IMR-90 (cell line): ENCODE results near the gene ZNF211. TPM values are rescaled to one million over a fixed set of nuclear protein-coding genes. Genes with fewer than 3 reads are reported as not detected.

ENCODE experiments used
- ATAC-seq: fragments of 200-7000 bp; cut with Tn5 transposase; 2 replicates; pipeline ENCODE4 v1.9.1; 2020; ENCODE audit warnings: low read depth, mild to moderate bottlenecking, moderate library complexity
- BruUV-seq: library from RNA; stranded (reverse); fragments of 400-500 nt; replicated peaks from 2 replicates; lab custom pipeline; 2021; lab: Mats Ljungman, UMichigan
- CTCF ChIA-PET: fragments of 300-600 bp; formaldehyde crosslinking; extraction: SDS; loops from one replicate; lab custom pipeline; 2021; ENCODE audit warnings: antibody characterized with exemption; lab: Yijun Ruan, JAX
- POLR2A ChIA-PET: fragments of 300-600 bp; sonication (Branson Sonifier 250); formaldehyde crosslinking; loops from one replicate; lab custom pipeline; 2022; ENCODE audit warnings: antibody characterized with exemption; ENCODE audit not compliant: unreplicated experiment; lab: Charles Lee
- DNase-seq: peaks from one replicate; pipeline ENCODE4 v3.0.0; 2013
- H2AFZ ChIP-seq: replicated peaks from 2 replicates; pipeline ENCODE3; 2013; ENCODE audit warnings: low read length, mild to moderate bottlenecking; ENCODE audit not compliant: poor library complexity
- H2AK5ac ChIP-seq: 2 replicates; pipeline ENCODE4 v1.6.1; 2013; ENCODE audit warnings: low read depth, low read length, inconsistent platforms
- H2AK9ac ChIP-seq: replicated peaks from 2 replicates; pipeline ENCODE3; 2013; ENCODE audit warnings: mild to moderate bottlenecking, low read depth, low read length, moderate library complexity; ENCODE audit not compliant: poor library complexity
- H2BK120ac ChIP-seq: 2 replicates; pipeline ENCODE4 v1.6.1; 2013; ENCODE audit warnings: low read depth, low read length, inconsistent platforms
- H2BK15ac ChIP-seq: 3 replicates; pipeline ENCODE4 v1.6.1; 2013; ENCODE audit warnings: low read depth, low read length, inconsistent platforms
- H2BK20ac ChIP-seq: 2 replicates; pipeline ENCODE4 v1.6.1; 2013; ENCODE audit warnings: low read depth, mild to moderate bottlenecking, inconsistent platforms, low read length, moderate library complexity
- H2BK5ac ChIP-seq: 2 replicates; pipeline ENCODE4 v1.6.1; 2013; ENCODE audit warnings: mild to moderate bottlenecking, low read depth, low read length, inconsistent platforms; ENCODE audit not compliant: poor library complexity, severe bottlenecking
- H3K14ac ChIP-seq: replicated peaks from 2 replicates; pipeline ENCODE4 v1.6.1; 2013; ENCODE audit warnings: low read depth, low read length, inconsistent platforms
- H3K18ac ChIP-seq: 2 replicates; pipeline ENCODE4 v1.6.1; 2013; ENCODE audit warnings: low read depth, low read length, control low read depth
- H3K23ac ChIP-seq: 2 replicates; pipeline ENCODE4 v1.6.1; 2013; ENCODE audit warnings: low read depth, low read length, inconsistent platforms
- H3K27ac ChIP-seq: 2 replicates; pipeline ENCODE4 v1.5.1; 2013; ENCODE audit warnings: mild to moderate bottlenecking, control low read depth, low read length; ENCODE audit not compliant: insufficient read depth
- H3K27me3 ChIP-seq: 2 replicates; pipeline ENCODE4 v1.6.1; 2013; ENCODE audit warnings: low read length; ENCODE audit not compliant: control insufficient read depth, insufficient read depth
- H3K36me3 ChIP-seq: 2 replicates; pipeline ENCODE4 v1.6.1; 2013; ENCODE audit warnings: low read length, mixed read lengths; ENCODE audit not compliant: control insufficient read depth, insufficient read depth
- H3K4ac ChIP-seq: 2 replicates; pipeline ENCODE4 v1.6.1; 2013; ENCODE audit warnings: low read depth, low read length, inconsistent platforms
- H3K4me1 ChIP-seq: 2 replicates; pipeline ENCODE4 v1.6.1; 2013; ENCODE audit warnings: low read length, mixed read lengths; ENCODE audit not compliant: control insufficient read depth, insufficient read depth
- H3K4me2 ChIP-seq: 2 replicates; pipeline ENCODE4 v1.6.1; 2013; ENCODE audit warnings: low read depth, mild to moderate bottlenecking, control low read depth, low read length, moderate library complexity
- H3K4me3 ChIP-seq: 2 replicates; pipeline ENCODE4 v1.5.1; 2013; ENCODE audit warnings: low read depth, mild to moderate bottlenecking, control low read depth, low read length, moderate library complexity; ENCODE audit not compliant: insufficient read depth
- H3K56ac ChIP-seq: 2 replicates; pipeline ENCODE4 v1.6.1; 2013; ENCODE audit warnings: low read length, inconsistent platforms; ENCODE audit not compliant: insufficient read depth; ENCODE audit errors: extremely low read depth
- H3K79me1 ChIP-seq, 2 experiments: 2 replicates each; pipeline ENCODE4 v1.6.1; 2013; ENCODE audit warnings: low read length in 2 of 2, inconsistent platforms in 1 of 2, low read depth in 1 of 2
- H3K9ac ChIP-seq: 2 replicates; pipeline ENCODE4 v1.6.1; 2013; ENCODE audit warnings: low read depth, low read length, control low read depth
- H3K9me1 ChIP-seq: 2 replicates; pipeline ENCODE4 v1.6.1; 2013; ENCODE audit warnings: low read length, inconsistent platforms; ENCODE audit not compliant: insufficient read depth
- H3K9me3 ChIP-seq: 2 replicates; pipeline ENCODE4 v1.6.1; 2013; ENCODE audit warnings: low read length; ENCODE audit not compliant: control insufficient read depth, insufficient read depth
- H4K20me1 ChIP-seq: 2 replicates; pipeline ENCODE4 v1.6.1; 2013; ENCODE audit warnings: low read length, inconsistent platforms; ENCODE audit not compliant: insufficient read depth
- H4K5ac ChIP-seq: 2 replicates; pipeline ENCODE4 v1.6.1; 2013; ENCODE audit warnings: mild to moderate bottlenecking, low read depth, low read length, control low read depth
- H4K8ac ChIP-seq, 2 experiments: 2 replicates each; pipeline ENCODE4 v1.6.1; 2013; ENCODE audit warnings: low read depth in 2 of 2, low read length in 2 of 2, control low read depth in 1 of 2, inconsistent platforms in 1 of 2
- H4K91ac ChIP-seq: 2 replicates; pipeline ENCODE4 v1.6.1; 2013; ENCODE audit warnings: low read depth, low read length, inconsistent platforms; ENCODE audit not compliant: insufficient read depth
- CHD1 ChIP-seq: IDR thresholded peaks from 2 replicates; pipeline ENCODE4 v1.6.1; 2012; ENCODE audit warnings: low read depth, low read length, improper control_type of control experiment
- MAZ ChIP-seq: IDR thresholded peaks from 2 replicates; pipeline ENCODE4 v1.6.1; 2012; ENCODE audit warnings: low read depth, mild to moderate bottlenecking, low read length, improper control_type of control experiment, moderate library complexity, borderline replicate concordance
- MXI1 ChIP-seq: IDR thresholded peaks from 2 replicates; pipeline ENCODE4 v1.6.1; 2012; ENCODE audit warnings: low read depth, mild to moderate bottlenecking, low read length, moderate library complexity, borderline replicate concordance
- POLR2A ChIP-seq: IDR thresholded peaks from 2 replicates; pipeline ENCODE4 v1.6.1; 2012; ENCODE audit warnings: mild to moderate bottlenecking, low read depth, low read length
- RCOR1 ChIP-seq: IDR thresholded peaks from 2 replicates; pipeline ENCODE4 v1.6.1; 2012; ENCODE audit warnings: mild to moderate bottlenecking, low read length, improper control_type of control experiment; ENCODE audit not compliant: insufficient replicate concordance
- WGBS, 2 experiments: methylation state at CpG; one replicate each; pipeline versions ENCODE4 v1.1.5 to v1.1.7; 2013; ENCODE audit warnings: missing lambda C conversion rate in 2 of 2; ENCODE audit not compliant: insufficient read length in 1 of 2; ENCODE audit errors: extremely low coverage in 2 of 2; 5-methylcytosine and 5-hydroxymethylcytosine counted together
- dilution Hi-C: fragments of 300-500 bp; cut with HindIII; formaldehyde crosslinking; loops from one replicate; pipeline ENCODE4 v1.14.3; 2018; ENCODE audit warnings: low sequenced_read_pairs; ENCODE audit not compliant: unreplicated experiment
- in situ Hi-C: fragments of 300-500 bp; cut with MboI; formaldehyde crosslinking; loops from 3 replicates; pipeline ENCODE4 v1.14.3; 2019; ENCODE audit warnings: low sequenced_read_pairs, inconsistent platforms, mixed read lengths
- intact Hi-C: fragments of 100-400 bp; cut with micrococcal nuclease; formaldehyde crosslinking; loops from 2 replicates; pipeline ENCODE4 v1.10.0; 2022
- polyA plus RNA-seq, 3 experiments: library from polyadenylated mRNA; depleted of rRNA; stranded (reverse); fragments of >200 nt; gene quantifications; 2 replicates each; pipeline ENCODE4 v1.2.3, GENCODE V29; 2012; ENCODE audit warnings: low replicate concordance in 1 of 3
- total RNA-seq: library from RNA; depleted of rRNA; stranded (reverse); fragments of >200 nt; gene quantifications from 2 replicates; pipeline ENCODE4 v1.2.3, GENCODE V29; 2012

Gene ZNF211
- total and polyA plus RNA-seq, 2 of the 4 experiments (the other 2 are of a cell fraction), result 8.7 to 13.1 TPM

DNA sequence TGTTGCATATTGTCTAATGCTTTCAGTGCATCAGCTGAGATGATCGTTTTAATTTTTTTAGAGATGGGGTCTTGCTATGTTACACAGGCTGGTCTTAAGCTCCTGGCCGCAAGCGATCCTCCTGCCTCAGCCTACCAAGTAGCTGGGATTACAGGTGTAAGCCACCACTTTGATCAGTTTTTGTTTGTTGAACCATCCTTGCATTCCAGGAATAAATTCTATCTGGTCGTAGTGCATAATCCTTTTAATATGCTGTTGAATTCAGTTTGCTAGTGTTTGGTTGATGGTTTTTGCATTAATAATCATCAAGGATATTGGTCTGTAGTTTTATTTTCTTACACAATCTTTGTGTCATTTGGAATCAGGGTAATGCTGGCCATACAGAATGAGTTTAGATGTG lies 4.4 kb downstream of the ZNF211 start:
- Histone ChIP-seq H2AK5ac (no peak overlapping the region), H3K27me3 (no peaks in the 10 kb centered on the region), H3K18ac (no peak overlapping the region), H3K9me3 (peaks cover 36% of the 10 kb centered on the region), H2BK5ac (no peak overlapping the region), H3K56ac (no peak overlapping the region), H3K9ac (no peak overlapping the region), H3K4me1 (peaks cover 4% of the 10 kb centered on the region), H4K20me1 (no peaks in the 10 kb centered on the region), H4K91ac (no peak overlapping the region), H2AK9ac (no peak overlapping the region), H4K5ac (no peak overlapping the region), H3K4ac (no peak overlapping the region), H3K27ac (no peak overlapping the region), H3K23ac (no peak overlapping the region), H2BK120ac (no peak overlapping the region), H3K14ac (no peak overlapping the region), H3K36me3 (peaks cover 40% of the 10 kb centered on the region), H3K9me1 (peaks cover 12% of the 10 kb centered on the region; the same call in 1 of the 2 replicates), H2AFZ (no peak overlapping the region), H2BK15ac (no peak overlapping the region), H3K79me1 (peaks cover 10 to 21% of the 10 kb centered on the region in 2 experiments), H3K4me2 (no peak overlapping the region), H2BK20ac (no peak overlapping the region), H4K8ac (no peak overlapping the region), H3K4me3 (no peak overlapping the region)
- dilution Hi-C loops (no loop called here), intact Hi-C loops (no loop called here), in situ Hi-C loops (no loop called here)
- TF ChIP-seq RCOR1, result no peak
- no peak for TF ChIP-seq POLR2A
- no peak for TF ChIP-seq CHD1
- no peak for TF ChIP-seq MXI1
- no peak for TF ChIP-seq MAZ
- ATAC-seq, result no peak
- CTCF ChIA-PET, result interaction anchor here (0.6 kb wide), 2 partner anchors 26 to 72 kb away, joined by 3 to 5 read pairs; partner anchors contain the start of gene ZNF154
- DNase-seq, result no peak
- BruUV-seq, result no TSS peak
- no CpG with 5 or more reads among the region's 4 CpGs for WGBS, 2 experiments
- POLR2A ChIA-PET, result no interaction called here
